ENCODE measurements around the gene HEG1. TPM values are rescaled to one million over a fixed set of nuclear protein-coding genes. Genes with fewer than 3 reads are reported as not detected.
A peak's percentile ranks its signal among the peaks of the same experiment; 100 is the strongest.

HEG1 gene
- total and polyA plus RNA-seq, 2 experiments from 2014 or later, result 27.2 to 27.3 TPM

- H3K9me3 ChIP-seq (ENCODE audit: low read depth), result no peaks in the 10 kb centered on the region
- H3K4me3 ChIP-seq, result no peak overlapping the region
- no peaks in the 10 kb centered on the region for H3K9me2 ChIP-seq (replicated peaks; ENCODE audit: insufficient read depth)
- TF ChIP-seq EZH2 (IDR thresholded peaks at IDR 0.05; ENCODE audit: borderline replicate concordance), result no peak
- TF ChIP-seq, protein P1, sequence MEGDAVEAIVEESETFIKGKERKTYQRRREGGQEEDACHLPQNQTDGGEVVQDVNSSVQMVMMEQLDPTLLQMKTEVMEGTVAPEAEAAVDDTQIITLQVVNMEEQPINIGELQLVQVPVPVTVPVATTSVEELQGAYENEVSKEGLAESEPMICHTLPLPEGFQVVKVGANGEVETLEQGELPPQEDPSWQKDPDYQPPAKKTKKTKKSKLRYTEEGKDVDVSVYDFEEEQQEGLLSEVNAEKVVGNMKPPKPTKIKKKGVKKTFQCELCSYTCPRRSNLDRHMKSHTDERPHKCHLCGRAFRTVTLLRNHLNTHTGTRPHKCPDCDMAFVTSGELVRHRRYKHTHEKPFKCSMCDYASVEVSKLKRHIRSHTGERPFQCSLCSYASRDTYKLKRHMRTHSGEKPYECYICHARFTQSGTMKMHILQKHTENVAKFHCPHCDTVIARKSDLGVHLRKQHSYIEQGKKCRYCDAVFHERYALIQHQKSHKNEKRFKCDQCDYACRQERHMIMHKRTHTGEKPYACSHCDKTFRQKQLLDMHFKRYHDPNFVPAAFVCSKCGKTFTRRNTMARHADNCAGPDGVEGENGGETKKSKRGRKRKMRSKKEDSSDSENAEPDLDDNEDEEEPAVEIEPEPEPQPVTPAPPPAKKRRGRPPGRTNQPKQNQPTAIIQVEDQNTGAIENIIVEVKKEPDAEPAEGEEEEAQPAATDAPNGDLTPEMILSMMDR (IDR thresholded peaks at IDR 0.05; ENCODE audit: poor library complexity), result no peak
- no peak for TF ChIP-seq EZH2phosphoT487 (IDR thresholded peaks at IDR 0.05; ENCODE audit: low read depth, severe bottlenecking, unreplicated experiment)
- DNase-seq (ENCODE audit: low spot score), result no peak
- 69% methylated on average over 2 of the region's 2 CpGs for WGBS (ENCODE audit: low lambda C conversion rate, missing lambda C conversion rate)
- no peak overlapping the region for H2AFZ ChIP-seq
- H3K27ac ChIP-seq, result peak overlapping the region; percentile 94
- H3K36me3 ChIP-seq (replicated peaks; ENCODE audit: insufficient read depth, low read depth), result no peaks in the 10 kb centered on the region
- no peak overlapping the region for H3K4me2 ChIP-seq
- no peaks in the 10 kb centered on the region for H3K79me2 ChIP-seq
- no peaks in the 10 kb centered on the region for H4K20me1 ChIP-seq (ENCODE audit: insufficient read depth, poor library complexity, severe bottlenecking)
- no peaks in the 10 kb centered on the region for H3K27me3 ChIP-seq
- peaks cover 41% of the 10 kb centered on the region for H3K4me1 ChIP-seq (ENCODE audit: insufficient read depth)
Observed at GRCh38 chr3:125000661-125001060, 55.1 kb downstream of the HEG1 start.

DNA sequence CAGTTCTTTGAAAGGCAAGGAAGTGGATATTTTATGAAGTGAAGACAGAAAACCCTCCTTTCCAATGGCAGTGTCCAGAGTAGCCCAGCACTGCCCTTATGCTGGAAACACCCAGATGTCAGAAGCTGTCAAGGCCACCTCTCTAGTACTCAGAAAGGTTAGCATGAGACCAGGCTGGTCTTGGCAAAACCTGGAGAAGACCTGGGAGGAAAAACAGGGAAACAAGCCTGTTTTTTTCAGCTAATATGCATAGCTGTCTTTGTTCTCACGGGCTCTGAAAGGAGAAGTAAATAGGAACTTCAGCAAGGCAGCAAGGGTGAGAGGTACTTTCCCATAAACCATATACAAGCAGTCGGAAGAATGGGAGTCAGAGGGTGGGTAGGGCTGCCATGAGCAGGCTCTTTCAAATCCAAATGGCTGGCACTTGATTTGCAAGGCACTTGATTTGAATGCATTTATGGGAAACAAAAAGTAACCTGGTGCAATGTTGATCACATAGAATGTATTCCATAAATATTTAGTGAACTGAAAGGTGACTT lies 55.8 kb downstream of the HEG1 start:
- no peaks in the 10 kb centered on the region for H4K20me1 ChIP-seq (ENCODE audit: insufficient read depth, poor library complexity, severe bottlenecking)
- peak overlapping the region; percentile 94 for H3K27ac ChIP-seq
- no peaks in the 10 kb centered on the region for H3K27me3 ChIP-seq
- H3K4me1 ChIP-seq (ENCODE audit: insufficient read depth), result peaks cover 35% of the 10 kb centered on the region
- no peaks in the 10 kb centered on the region for H3K9me3 ChIP-seq (ENCODE audit: low read depth)
- no peak for DNase-seq (ENCODE audit: low spot score)
- no peak overlapping the region for H3K4me2 ChIP-seq
- no peak overlapping the region for H2AFZ ChIP-seq
- no peaks in the 10 kb centered on the region for H3K9me2 ChIP-seq (replicated peaks; ENCODE audit: insufficient read depth)
- TF ChIP-seq EZH2 (IDR thresholded peaks at IDR 0.05; ENCODE audit: borderline replicate concordance) (no peak), EZH2phosphoT487 (IDR thresholded peaks at IDR 0.05; ENCODE audit: low read depth, severe bottlenecking, unreplicated experiment) (no peak)
- TF ChIP-seq, protein P1 (IDR thresholded peaks at IDR 0.05; ENCODE audit: poor library complexity), result no peak
- no peaks in the 10 kb centered on the region for H3K36me3 ChIP-seq (replicated peaks; ENCODE audit: insufficient read depth, low read depth)
- no peaks in the 10 kb centered on the region for H3K79me2 ChIP-seq
- 87% methylated on average over 2 of the region's 2 CpGs for WGBS (ENCODE audit: low lambda C conversion rate, missing lambda C conversion rate)
- no peak overlapping the region for H3K4me3 ChIP-seq

DNA sequence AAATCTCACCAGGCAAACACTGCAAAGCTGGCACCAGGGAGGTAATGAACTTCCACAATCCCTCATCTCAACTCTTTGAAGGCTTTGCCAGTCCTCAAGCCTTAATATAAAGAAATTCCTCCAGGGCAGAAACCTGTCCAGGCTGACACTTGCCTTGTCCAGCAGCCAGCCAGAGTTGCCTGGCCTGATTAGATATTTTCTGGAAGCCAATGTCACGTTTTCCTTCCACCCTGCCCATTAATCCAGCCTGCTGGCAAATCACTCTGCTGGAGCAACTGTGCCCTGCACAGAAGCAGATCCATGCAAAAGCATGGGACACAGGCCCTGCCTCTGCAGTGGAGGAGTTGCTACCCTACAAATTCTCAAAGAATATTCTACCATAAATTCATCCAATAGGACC lies 56.5 kb downstream of the HEG1 start:
- 73% methylated on average over 1 of the region's 1 CpG for WGBS (ENCODE audit: low lambda C conversion rate, missing lambda C conversion rate)
- Histone ChIP-seq H3K27me3 (no peaks in the 10 kb centered on the region), H3K9me2 (replicated peaks; ENCODE audit: insufficient read depth) (no peaks in the 10 kb centered on the region), H3K36me3 (replicated peaks; ENCODE audit: insufficient read depth, low read depth) (no peaks in the 10 kb centered on the region), H3K4me3 (no peak overlapping the region), H3K4me1 (ENCODE audit: insufficient read depth) (peaks cover 28% of the 10 kb centered on the region), H3K27ac (no peak overlapping the region), H4K20me1 (ENCODE audit: insufficient read depth, poor library complexity, severe bottlenecking) (no peaks in the 10 kb centered on the region), H3K79me2 (no peaks in the 10 kb centered on the region), H2AFZ (no peak overlapping the region), H3K4me2 (no peak overlapping the region), H3K9me3 (ENCODE audit: low read depth) (no peaks in the 10 kb centered on the region)
- no peak for DNase-seq (ENCODE audit: low spot score)
- TF ChIP-seq EZH2 (IDR thresholded peaks at IDR 0.05; ENCODE audit: borderline replicate concordance), result no peak
- TF ChIP-seq, protein P1 (IDR thresholded peaks at IDR 0.05; ENCODE audit: poor library complexity), result no peak
- TF ChIP-seq EZH2phosphoT487 (IDR thresholded peaks at IDR 0.05; ENCODE audit: low read depth, severe bottlenecking, unreplicated experiment), result no peak
